NCI-H82 (cell line): ENCODE results near the gene XPNPEP3.
"Not testable (repeated sequence)": the region's sequence is repeated elsewhere in the genome, so short reads cannot be mapped to it uniquely, and the experiment has no call there.

Source experiments
- DNase-seq: peaks from one replicate; lab custom pipeline; 2025; lab: John Stamatoyannopoulos, UW

The XPNPEP3 gene

DNA sequence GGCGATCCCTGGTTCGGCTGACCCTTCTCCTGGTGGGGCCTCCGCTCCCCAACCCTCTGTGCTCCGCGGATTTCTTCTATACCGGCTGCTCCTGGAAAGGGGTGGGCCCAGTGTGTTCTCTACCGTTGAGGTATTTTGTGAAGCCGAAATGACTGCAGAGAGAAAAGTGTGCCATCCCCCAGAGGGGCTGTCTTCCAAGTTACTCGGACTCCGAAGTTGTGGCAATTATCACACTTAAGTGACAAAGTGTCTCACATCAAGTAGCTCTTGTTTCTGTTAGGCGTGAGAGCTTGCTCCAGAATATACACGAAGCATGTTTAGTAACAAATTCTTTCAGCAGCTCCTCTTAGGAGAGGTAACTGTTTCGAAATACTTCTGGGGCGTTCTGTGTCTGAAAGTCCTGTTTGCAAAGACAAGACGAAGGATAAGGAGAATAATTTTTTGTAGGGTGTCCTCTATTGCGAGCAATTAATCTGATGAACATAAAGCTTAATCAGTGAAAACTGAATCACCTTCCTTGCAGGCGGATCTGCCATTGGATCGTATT is 434 bp downstream of the XPNPEP3 start:
- DNase-seq, result no peak

DNA sequence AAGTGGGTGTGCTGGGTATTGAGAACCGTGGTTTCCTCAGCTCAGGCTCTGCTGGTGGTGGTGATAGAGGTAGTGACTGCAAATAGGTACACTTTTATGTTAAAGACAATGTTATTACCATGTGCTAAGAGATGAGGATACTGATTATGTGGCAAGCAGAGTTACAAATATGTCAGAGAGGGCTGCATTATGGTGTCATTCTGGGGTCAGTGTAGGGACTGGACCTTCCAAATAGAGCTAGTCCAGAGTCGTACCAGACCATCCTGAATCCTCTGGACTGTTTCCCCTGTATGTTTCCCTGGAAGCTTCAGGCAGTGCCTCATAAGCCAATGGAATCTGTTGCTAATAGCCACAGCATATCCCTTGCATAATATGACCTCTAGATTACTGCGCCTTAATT is 5.1 kb downstream of the XPNPEP3 start, which contains the start of gene DNAJB7:
Gene DNAJB7 (minus strand): TSS at position 101 of the 400 bp plus-strand sequence. CDS start 119 bp downstream, outside the sequence.
- no peak for DNase-seq

DNA sequence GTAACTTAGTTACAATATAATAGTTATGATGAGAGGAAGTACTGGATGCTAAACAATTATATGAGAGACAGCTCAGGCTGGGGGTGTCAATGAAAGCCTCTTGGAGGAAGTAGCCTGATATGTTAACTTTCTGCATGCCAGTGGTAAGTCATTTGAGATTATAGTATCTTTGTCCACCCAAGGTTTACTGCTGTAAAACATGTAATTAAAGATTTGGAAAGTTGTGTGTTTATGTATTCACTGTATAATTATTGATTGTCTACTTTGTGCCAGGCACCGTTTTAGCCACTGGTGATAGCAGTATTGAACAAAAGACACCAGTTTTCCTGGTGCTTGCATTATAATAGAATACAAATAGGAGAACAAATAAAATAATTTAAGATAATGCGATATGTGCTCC is 5.6 kb downstream of the XPNPEP3 start:
- DNase-seq, result no peak

DNA sequence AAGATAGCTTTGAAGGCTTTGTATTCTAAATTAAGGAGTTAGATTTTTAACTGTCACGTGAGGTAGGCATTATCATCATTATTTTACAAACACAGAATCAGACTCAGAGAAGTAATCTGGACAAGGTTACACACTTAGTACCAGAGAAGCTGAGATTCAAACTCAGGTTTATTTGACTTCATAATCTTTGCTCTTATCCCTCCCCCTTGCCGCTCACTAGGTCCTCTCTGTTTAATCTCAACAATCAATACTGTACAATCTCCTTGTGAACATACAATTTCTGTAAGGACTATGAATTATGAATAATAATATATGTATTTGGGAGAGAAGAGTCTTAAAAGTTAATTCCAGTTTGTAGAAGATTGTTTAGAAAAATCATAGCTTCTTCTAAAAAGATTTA is 10.2 kb downstream of the XPNPEP3 start:
- no peak for DNase-seq

DNA sequence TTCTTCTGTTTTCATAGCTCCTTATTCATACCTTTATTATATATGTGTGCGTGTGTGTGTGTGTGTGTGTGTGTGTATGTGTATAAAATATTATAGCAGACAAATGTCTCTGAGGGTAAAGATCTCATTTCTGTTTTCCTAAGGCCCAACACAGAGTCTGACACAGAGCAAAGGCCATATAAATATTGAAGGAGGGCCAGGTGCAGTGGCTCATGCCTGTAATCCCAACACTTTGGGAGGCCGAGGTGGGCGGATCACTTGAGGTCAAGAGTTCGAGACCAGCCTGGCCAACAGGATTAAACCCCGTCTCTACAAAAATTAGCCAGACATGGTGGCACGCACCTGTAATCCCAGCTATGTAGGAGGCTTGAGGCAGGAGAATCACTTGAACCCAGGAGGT is 11.4 kb downstream of the XPNPEP3 start:
- not testable (repeated sequence) for DNase-seq

DNA sequence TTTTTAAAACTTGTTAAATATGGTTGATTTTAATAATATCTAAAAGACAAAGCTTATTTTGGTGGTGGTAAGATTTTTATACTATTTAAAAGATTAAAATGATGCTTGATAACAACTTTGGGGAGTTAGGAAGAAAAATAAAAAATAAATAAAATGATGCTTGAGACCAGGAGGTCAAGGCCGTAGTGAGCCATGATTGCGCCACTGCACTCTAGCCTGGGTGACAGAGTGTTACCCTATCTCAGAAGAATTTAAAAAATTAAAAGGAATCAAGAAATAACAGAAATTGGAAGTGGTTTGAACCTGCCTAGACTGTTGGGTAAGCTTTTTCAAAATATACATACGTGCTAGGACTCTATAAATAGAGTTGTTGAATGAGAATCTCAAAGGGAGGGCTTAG is 17.1 kb downstream of the XPNPEP3 start:
- DNase-seq, result no peak

DNA sequence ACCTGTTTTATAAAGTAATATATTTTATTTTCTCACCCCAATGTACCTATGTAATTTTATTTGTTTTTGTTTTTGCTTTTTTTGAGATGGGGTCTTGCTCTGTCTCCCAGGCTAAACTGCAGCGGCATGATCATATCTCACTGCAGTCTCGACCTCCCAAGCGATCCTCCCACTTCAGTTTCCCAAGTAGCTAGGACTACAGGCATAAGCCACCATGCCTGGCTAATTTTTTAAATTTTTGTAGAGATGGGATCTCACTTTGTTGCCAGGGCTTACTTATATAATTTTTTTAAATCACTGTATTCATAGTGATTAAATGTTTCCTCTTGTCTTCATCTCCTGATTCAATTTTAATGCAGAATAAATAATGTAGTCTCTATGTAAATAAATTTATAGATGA is 18.2 kb downstream of the XPNPEP3 start:
- no peak for DNase-seq

DNA sequence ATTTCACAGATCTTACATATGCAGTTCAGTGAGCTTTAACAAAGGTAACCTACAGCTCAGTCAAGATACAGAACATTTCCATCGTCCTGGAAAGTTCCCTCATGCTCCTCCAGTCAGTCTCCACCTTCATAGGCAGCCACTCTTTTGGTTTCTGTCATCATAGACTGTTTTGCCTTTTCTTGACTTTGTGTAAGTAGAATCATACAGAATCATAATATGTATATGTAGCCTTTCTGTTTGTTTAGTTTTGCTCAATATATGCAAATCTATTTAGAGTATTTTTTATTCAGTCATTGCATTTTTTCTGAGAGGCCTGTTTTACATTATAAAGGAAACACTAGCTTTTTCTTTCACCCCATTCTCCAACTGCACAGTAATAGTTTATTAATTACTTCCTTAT is 20.0 kb downstream of the XPNPEP3 start:
- DNase-seq, result no peak

DNA sequence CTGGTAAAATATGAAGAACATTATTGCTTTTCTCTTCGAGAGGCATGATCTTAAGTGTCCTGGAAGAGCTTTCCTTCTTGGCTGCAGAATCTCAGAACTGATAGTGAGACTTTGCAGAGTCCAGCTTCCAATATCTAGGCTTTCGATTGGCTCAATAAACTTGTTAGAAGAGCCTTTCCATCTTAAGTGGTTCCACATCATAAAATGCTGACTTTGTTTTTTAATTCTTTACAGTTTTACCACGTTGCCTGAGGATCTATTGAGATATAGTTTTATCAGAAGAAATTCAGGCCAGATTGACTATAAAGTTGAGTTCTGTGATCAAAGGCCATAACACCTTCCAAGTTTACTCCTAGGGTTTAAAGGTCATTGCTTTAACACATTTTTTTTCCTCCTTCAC is 20.5 kb downstream of the XPNPEP3 start:
- DNase-seq, result no peak

DNA sequence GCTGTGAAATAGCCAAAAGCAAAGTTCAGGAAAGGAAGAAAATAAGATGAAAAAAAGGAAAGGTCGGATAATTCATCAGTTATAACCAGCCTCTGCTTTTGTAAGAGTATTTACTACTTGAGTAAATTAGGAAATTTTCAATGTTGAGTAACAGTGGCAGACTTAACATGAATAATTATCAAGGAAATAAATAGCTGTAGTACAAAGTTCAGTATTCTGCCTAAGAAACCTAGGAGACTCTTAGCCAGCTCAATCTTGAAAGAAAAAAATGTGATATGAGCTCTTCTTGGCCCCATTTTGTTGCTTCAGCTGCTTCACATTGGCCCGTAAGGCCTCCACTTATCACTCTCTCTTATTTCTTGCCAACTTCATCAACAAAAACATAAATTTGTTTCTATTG is 22.0 kb downstream of the XPNPEP3 start:
- DNase-seq, result no peak

DNA sequence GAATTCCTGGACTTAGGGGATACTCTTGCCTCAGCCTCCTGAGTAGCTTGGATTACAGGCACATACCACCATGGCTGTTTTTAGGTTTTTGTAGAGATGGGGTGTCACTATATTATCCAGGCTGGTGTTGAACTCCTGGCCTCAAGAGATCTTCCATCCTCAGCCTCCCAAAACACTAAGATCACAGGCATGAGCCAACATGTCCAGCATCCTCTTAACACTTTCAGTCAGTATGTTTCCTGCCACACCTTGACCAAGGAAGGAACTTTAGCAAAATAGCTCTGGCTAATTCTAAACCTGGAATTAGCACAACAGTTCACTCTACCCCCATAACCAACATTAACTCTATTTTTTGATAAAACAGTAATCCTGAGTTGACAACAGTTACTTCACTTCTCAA is 32.2 kb downstream of the XPNPEP3 start:
- DNase-seq, result no peak

DNA sequence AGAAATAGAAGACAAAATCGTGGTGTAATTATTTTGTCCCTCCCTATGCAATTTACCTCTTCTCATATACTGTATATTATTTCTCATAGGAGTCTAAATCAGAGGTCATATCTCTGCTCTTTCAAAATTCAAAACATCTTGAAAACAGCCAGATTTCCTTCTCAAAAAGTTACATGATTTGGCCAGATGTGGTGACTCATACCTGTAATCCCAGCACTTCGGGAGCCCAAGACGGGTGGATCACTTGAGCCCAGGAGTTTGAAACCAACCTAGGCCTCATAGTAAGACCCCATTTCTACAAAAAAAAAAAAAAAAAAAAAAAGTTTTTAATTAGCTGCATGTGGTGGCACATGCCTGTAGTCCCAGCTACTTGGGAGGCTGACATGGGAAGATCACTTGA is 33.9 kb downstream of the XPNPEP3 start:
- no peak for DNase-seq

DNA sequence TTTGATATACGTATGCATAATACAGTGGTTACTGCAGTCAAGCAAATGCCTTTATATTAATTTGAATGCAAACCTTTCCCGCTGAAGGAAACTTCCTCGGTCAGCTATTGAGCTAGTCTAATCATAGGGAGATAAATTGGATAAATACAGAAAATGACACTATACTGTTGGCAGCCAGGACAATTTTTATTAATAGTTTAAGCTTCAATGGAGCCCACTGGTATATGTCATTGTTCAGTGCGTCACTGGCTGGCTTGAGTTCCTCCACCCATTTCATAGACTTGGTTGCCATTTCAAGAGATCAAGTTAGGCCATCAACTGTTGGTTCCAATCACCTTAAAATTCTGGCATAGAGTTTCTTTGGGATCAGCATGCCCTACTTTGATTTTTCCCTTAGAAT is 37.5 kb downstream of the XPNPEP3 start:
- no peak for DNase-seq

DNA sequence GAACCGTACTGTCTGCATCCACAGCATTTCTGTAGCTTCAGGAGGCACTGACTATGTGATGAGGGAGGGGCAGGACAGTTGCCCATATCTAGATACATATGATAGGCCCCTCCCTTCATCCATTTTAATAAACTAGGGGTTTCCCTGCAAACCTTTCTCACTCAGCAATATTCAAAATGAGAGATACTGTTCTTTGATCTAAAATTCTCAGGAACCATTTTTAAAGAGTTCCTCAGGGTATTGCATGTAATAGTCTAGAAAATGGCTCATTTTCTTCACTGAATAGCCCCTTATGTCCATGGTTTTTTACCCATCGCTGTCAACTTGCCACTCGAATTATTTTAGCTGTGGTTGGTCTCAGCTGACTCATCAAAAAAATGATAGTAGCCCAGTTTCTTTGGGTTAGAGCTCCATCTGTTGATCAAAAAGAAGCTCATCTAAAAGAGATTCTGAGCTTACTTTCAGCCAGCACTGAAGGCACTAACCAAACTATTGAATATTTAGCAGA is 42.0 kb downstream of the XPNPEP3 start:
- peak; percentile 65 for DNase-seq

DNA sequence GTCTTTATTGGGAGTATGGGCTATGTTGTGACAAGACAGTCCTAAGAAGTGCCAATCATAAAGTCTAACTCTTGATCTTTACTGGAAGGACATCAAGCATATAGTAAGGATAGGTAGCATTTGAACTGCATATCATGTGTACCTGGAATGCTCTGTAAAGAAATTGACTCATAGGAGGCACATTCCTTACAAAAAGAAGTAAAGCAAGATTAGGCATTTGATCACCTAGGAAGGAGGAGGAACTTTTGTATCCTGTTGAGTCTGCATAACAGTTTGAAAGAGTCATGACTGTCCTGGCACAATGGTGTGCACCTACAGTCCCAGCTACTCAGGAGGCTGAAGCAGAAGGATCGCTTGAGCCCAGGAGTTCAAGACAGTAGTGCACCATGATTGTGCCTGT is 47.2 kb downstream of the XPNPEP3 start:
- no peak for DNase-seq

DNA sequence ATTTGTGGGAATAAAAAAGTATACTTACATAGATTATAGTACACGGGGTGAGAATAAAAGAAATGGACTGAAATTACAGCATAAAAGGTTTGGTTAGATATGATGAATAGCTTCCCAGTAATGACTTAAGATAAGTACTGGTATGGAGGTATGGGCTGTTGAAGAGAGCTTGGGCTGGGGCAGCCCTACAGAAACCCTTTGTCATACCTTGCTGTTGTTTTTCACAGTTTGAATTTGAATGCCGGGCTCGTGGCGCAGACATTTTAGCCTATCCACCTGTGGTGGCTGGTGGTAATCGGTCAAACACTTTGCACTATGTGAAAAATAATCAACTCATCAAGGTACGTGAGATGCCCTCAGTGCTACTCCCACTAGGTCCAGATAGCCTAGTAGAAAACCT is 51.9 kb downstream of the XPNPEP3 start:
- DNase-seq, result no peak

DNA sequence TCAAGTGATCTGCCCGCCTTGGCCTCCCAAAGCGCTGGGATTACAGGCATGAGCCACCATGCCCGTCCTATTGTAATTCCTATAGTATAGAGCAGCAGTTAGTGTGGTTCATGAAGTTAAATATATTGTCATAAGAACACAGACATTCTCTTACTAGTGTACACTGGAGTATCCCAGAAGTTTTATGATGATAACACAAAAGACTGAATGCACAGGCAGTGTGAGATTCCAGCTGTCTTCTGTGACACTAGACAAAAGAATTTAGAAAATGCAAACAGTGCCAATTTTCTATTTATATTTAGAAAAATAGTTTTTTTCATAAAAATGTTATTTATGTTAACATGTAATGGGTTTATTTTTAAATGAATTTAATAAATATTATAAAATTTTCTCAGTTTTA is 54.8 kb downstream of the XPNPEP3 start:
- DNase-seq, result no peak

DNA sequence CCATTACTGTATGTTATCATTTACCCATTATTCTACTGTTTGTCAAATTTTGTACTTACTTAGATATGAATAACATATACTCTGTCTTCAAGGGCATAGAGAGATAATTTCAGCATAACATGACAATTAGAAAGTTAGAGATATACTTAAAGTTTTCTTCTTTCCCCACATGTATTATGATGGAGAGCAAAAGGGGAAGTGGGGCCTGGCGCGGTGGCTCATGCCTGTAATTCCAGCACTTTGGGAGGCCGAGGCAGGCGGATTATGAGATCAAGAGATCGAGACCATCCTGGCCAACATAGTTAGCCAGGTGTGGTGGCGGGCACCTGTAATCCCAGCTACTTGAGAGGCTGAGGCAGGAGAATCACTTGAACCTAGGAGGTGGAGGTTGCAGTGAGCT is 56.0 kb downstream of the XPNPEP3 start:
- not testable (repeated sequence) for DNase-seq

DNA sequence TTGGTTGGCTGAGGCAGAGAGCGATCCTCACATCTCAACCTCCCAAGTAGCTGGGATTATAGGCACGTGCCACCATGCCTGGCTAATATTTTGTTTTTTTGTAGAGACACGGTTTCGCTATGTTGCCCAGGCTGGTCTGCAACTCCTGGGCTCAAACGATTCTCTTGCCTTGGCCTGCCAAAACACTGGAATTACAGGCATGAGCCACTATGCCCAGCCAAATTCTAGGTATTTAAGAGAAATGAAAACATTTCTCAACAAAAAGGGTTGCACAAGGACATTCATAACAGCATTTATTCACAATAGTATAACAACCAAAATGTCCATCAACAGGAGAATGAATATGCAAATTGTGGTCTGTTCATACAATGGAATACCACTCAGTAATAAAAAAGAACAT is 62.5 kb downstream of the XPNPEP3 start:
- no peak for DNase-seq

DNA sequence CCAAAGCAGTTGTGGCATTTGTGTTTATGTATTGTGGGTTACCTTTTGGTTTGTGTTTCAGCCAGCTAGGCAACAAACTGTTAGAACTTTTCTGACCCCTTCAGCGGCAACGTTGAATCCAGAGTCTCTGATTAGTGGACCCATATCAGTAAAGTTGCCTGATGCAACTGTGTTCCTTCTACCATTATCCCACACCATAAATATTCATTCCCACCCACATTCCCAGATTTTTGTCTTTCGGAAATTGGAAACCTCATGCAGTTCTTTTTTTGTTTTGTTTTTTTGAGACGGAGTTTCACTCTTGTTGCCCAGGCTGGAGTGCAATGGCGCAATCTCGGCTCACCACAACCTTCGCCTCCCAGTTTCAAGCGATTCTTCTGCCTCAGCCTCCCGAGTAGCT is 63.6 kb downstream of the XPNPEP3 start:
- no peak for DNase-seq

DNA sequence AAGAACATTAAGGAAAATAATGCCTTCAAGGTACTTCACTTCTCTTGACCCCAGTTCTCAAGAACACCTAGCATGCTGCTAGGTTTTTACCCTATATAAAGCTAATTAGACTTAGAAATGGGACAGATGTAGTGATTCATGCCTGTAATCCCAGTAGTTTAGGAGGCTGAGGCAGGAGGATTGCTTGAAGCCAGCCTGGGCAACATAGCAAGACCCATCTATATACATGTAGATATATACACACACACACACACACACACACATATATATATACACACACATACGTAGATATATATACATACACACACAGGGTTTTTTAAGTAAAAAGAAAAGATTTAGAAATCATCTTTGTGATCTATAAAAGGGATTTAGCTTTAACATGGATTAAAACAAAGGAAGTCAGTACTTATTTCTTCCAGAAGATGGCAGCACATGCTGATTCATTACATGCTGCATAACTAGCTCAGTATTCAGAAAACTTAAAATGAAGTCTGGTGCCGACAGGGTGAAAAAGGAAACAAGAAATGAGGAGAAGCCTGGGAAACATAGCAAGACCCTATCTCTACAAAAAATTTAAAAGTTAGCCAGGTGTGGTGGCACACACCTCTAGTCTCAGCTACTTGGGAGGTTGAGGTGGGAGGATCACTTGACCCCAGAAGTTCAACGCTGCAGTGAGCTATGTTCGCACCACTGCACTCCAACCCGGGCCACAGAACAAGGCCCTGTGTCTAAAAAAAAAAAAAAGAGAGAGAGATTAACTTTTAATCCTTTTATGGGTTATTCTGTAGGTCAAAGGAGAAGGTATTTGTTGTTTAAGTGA is 65.7 kb downstream of the XPNPEP3 start:
- DNase-seq, result peak; percentile 63

DNA sequence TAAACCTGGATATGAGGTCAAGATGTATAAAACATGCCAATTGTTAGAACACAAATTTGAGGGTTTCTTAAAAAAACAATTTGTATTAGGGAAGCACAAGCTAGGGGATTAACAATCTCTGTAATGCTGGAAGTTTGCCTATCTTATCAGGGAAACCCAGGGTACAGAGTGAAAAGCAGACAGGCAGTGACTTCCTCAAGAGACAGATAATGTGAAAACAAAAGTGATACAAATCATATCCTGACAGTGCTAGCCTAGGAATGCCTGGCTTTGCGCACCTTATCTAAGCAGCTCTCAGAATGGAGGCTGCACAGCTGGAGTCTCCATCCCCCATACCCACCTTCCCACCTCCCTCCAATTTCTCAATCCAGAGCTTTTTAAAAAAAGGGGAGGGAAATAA is 71.7 kb downstream of the XPNPEP3 start:
- no peak for DNase-seq

DNA sequence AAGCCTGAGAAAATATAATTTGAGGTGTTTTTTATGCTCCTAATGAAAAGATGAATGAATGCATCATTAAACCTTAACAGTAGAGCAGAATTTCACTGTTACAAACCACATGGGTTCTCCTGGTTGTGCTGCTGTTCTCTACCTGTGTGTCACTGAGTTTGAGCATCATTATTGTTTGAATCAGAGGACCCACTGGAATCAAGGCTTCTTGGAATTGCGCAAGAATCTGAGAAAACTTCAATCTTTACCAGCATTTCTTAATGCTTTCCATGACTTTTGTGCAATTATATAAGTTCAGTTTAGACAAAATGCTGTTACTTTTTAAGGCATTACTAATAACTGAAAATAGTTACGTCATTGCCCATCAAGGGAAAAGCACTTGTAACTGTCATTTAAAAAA is 75.4 kb downstream of the XPNPEP3 start:
- DNase-seq, result no peak

DNA sequence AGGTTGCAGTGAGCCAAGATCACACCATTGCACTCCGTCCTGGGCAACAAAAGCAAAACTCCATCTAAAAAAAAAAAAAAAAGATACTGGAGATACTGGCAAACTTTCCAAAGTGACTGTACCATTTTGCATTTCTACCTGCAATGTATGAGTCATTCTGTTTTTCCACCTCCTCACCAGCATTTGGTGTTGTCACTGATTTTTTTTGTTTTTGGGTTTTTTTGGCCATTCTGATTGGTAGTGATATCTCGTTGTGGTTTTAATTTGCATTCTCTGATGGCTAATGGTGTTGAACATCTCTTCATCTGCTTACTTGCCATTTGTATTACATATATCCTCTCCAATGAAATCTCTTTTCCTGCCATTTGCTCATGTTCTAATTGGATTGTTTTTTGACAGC is 82.3 kb downstream of the XPNPEP3 start:
- no peak for DNase-seq
